SK-N-MC (cell line): ENCODE measurements around the gene AMFR.

Experiments used
- DNase-seq: peaks from one replicate; pipeline ENCODE4 v3.0.0-alpha.2; 2011; ENCODE audit warnings: low read depth, low spot score
- H3K27ac ChIP-seq: fragments of 200-600 bp; sonication (generic); 2 replicates; pipeline ENCODE4 v1.5.1; 2016; ENCODE audit warnings: mixed run types
- H3K36me3 ChIP-seq: fragments of 200-600 bp; sonication (generic); 2 replicates; pipeline ENCODE4 v1.6.1; 2017; ENCODE audit warnings: antibody characterized with exemption, low read length, mixed read lengths; ENCODE audit not compliant: insufficient read depth
- H3K4me3 ChIP-seq: fragments of 200-600 bp; sonication (generic); 2 replicates; pipeline ENCODE4 v1.5.1; 2016
- H3K9ac ChIP-seq: fragments of 200-600 bp; sonication (generic); 2 replicates; pipeline ENCODE4 v1.8.0; 2017; ENCODE audit warnings: mixed run types, mixed read lengths; ENCODE audit not compliant: insufficient read length
- H3K9me3 ChIP-seq: fragments of 200-600 bp; sonication (generic); 2 replicates; pipeline ENCODE4 v1.6.1; 2017; ENCODE audit warnings: low read depth, mild to moderate bottlenecking, antibody characterized with exemption, low read length, moderate library complexity, mixed read lengths
- EZH2 ChIP-seq: fragments of 200-600 bp; sonication (generic); IDR thresholded peaks from one replicate; pipeline ENCODE4 v1.6.1; 2017; ENCODE audit warnings: antibody characterized with exemption
- FOXP2 ChIP-seq: optimal IDR thresholded peaks from 2 replicates; pipeline ENCODE3; 2011; ENCODE audit warnings: mild to moderate bottlenecking, moderate library complexity; ENCODE audit not compliant: insufficient read depth; ENCODE audit errors: extremely low read length, control extremely low read depth
- POLR2AphosphoS5 ChIP-seq: IDR thresholded peaks from 2 replicates; pipeline ENCODE4 v1.6.1; 2012; ENCODE audit warnings: mild to moderate bottlenecking, low read depth, low read length, borderline replicate concordance

Gene AMFR

GRCh38 chr16:56457927-56458470 lies 32.7 kb upstream of the AMFR start:
- Histone ChIP-seq H3K9ac (no peak overlapping the region), H3K9me3 (no peaks in the 10 kb centered on the region), H3K27ac (no peak overlapping the region), H3K4me3 (no peak overlapping the region), H3K36me3 (peaks cover 52% of the 10 kb centered on the region)
- no peak for DNase-seq
- TF ChIP-seq EZH2, result no peak
- TF ChIP-seq FOXP2, result no peak

GRCh38 chr16:56451753-56452689 lies 26.7 kb upstream of the AMFR start:
- TF ChIP-seq EZH2, result no peak
- no peak for TF ChIP-seq POLR2AphosphoS5
- TF ChIP-seq FOXP2, result no peak
- Histone ChIP-seq H3K9ac (peak overlapping the region; percentile 80), H3K36me3 (peaks cover 27% of the 10 kb centered on the region), H3K9me3 (no peaks in the 10 kb centered on the region), H3K27ac (no peak overlapping the region), H3K4me3 (peak overlapping the region; percentile 85)
- no peak for DNase-seq

GRCh38 chr16:56450986-56451752 lies 25.8 kb upstream of the AMFR start, which contains the start of the genes NUDT21 and OGFOD1:
Gene NUDT21 (minus strand): TSS chr16:56451332. CDS start chr16:56451202, 130 bp downstream.
Gene OGFOD1 (plus strand): TSS chr16:56451554. CDS start chr16:56451613, 59 bp downstream.
- DNase-seq, result peak; percentile 79
- Histone ChIP-seq H3K36me3 (peaks cover 23% of the 10 kb centered on the region), H3K9me3 (no peaks in the 10 kb centered on the region)

GRCh38 chr16:56450275-56450985 lies 25.1 kb upstream of the AMFR start:
- Histone ChIP-seq H3K9ac (peak overlapping the region; percentile 84), H3K4me3 (peak overlapping the region; percentile 85), H3K9me3 (no peaks in the 10 kb centered on the region), H3K27ac (0 out of 2 replicates have a peak overlapping the region, but pooled peaks have one; percentile 31), H3K36me3 (peaks cover 24% of the 10 kb centered on the region)
- DNase-seq, result no peak
- no peak for TF ChIP-seq FOXP2
- no peak for TF ChIP-seq POLR2AphosphoS5
- no peak for TF ChIP-seq EZH2

More at GRCh38 chr16:56450986-56451752, 25.8 kb upstream of the AMFR start, which contains the start of the genes NUDT21 and OGFOD1:
- 0 out of 2 replicates have a peak within 1 kb of the TSS, but pooled peaks have one; percentile 31 for H3K27ac ChIP-seq
- TF ChIP-seq FOXP2 (no peak), EZH2 (no peak), POLR2AphosphoS5 (peak; percentile 67; the same call in 1 of the 2 replicates)
- peak within 1 kb of the TSS; percentile 84 for H3K9ac ChIP-seq
- peak within 1 kb of the TSS; percentile 85 for H3K4me3 ChIP-seq

- DNase-seq, result no peak
- H3K9ac ChIP-seq, result no peak overlapping the region
- no peaks in the 10 kb centered on the region for H3K9me3 ChIP-seq
- H3K4me3 ChIP-seq, result no peak overlapping the region
- H3K27ac ChIP-seq, result no peak overlapping the region
- TF ChIP-seq FOXP2 (no peak), EZH2 (no peak), POLR2AphosphoS5 (no peak)
- peaks cover 11% of the 10 kb centered on the region for H3K36me3 ChIP-seq
These were observed 22.7 kb upstream of the AMFR start for GRCh38 chr16:56448005-56448404.

- no peak for DNase-seq
- no peak overlapping the region for H3K27ac ChIP-seq
- H3K4me3 ChIP-seq, result no peak overlapping the region
- no peak overlapping the region for H3K9ac ChIP-seq
- peaks cover 11% of the 10 kb centered on the region for H3K36me3 ChIP-seq
- no peak for TF ChIP-seq POLR2AphosphoS5
- no peak for TF ChIP-seq EZH2
- no peak for TF ChIP-seq FOXP2
- H3K9me3 ChIP-seq, result no peaks in the 10 kb centered on the region
These were observed 21.9 kb upstream of the AMFR start for GRCh38 chr16:56447286-56447685.

- no peak for TF ChIP-seq EZH2
- no peak for TF ChIP-seq FOXP2
- no peak for TF ChIP-seq POLR2AphosphoS5
- no peak for DNase-seq
These were observed 12.7 kb upstream of the AMFR start for GRCh38 chr16:56438038-56438437.

More at GRCh38 chr16:56438038-56438437, 12.7 kb upstream of the AMFR start:
- no peak overlapping the region for H3K4me3 ChIP-seq
- no peak overlapping the region for H3K9ac ChIP-seq
- peaks cover 18% of the 10 kb centered on the region; the same call in 1 of the 2 replicates for H3K36me3 ChIP-seq
- no peak overlapping the region for H3K27ac ChIP-seq
- no peaks in the 10 kb centered on the region for H3K9me3 ChIP-seq
